Stimulated activated CD4-positive, alpha-beta T cell treated with anti-CD3 and anti-CD28 coated beads, Interleukin-4, amount 100 ng/mL, for 48 hours (primary cell): ENCODE data around the gene CSF1R.

Experiments
- DNase-seq, 2 donors: peaks; one replicate each; pipeline ENCODE4 v3.0.0-alpha.2; 2020; ENCODE audit warnings: low read depth in 2 of 2

The CSF1R gene

GRCh38 chr5:150023136-150023535 lies 63.2 kb downstream of the CSF1R start:
- no peak for DNase-seq

GRCh38 chr5:150022681-150023080 lies 63.7 kb downstream of the CSF1R start:
- DNase-seq: no peak

GRCh38 chr5:150022158-150022531 lies 64.2 kb downstream of the CSF1R start:
- DNase-seq: no peak

DNA sequence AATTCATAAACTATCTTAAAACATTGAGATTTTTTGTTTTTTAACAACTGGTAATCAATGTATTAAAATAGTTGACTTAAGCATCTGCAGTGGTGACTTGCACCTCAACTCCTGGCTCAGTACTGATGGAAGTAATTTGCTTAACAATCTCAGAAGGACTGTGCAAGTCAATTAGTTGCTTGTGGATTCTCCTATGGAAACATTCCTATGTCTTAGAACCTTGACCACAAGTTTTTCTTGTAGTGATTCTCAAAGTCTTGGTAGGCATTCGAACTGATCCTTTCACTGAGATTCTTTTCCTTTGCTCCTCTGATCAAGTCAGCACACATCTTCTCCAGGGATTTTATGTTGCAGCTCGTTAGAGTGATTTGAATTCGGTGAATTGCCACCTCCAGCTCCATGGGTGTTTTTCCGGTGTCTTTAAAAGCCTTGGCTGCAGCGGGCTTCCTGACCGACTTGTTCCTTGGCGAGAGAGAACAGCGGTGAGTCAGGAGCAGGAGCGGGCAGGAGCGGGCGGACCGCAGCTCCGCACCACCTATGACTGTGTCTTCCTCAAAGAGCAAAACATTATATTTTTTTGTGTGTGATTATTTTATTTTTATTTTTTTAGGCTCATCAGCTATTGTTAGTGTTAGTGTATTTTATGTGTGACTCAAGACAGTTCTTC lies 64.7 kb downstream of the CSF1R start:
- DNase-seq: no peak

DNA sequence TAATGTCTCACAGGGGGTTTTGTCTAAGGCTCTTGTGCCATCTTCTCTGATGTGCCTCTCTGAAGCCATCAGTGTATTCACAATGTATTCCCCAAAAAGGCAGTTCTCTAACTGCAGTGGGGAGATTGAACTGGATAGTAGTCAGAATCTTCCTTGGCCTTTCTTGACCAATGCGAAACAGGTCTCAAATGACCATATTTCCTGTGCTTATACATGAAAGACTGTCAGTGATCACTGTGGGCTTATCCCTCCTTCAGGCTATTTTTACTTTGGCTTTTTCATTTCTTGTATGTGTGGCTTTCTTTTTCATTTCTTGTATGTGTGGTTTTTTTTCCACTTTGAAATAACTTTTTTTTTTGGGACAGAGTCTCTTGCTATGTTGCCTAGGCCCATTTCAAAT lies 66.1 kb downstream of the CSF1R start:
- no peak for DNase-seq

DNA sequence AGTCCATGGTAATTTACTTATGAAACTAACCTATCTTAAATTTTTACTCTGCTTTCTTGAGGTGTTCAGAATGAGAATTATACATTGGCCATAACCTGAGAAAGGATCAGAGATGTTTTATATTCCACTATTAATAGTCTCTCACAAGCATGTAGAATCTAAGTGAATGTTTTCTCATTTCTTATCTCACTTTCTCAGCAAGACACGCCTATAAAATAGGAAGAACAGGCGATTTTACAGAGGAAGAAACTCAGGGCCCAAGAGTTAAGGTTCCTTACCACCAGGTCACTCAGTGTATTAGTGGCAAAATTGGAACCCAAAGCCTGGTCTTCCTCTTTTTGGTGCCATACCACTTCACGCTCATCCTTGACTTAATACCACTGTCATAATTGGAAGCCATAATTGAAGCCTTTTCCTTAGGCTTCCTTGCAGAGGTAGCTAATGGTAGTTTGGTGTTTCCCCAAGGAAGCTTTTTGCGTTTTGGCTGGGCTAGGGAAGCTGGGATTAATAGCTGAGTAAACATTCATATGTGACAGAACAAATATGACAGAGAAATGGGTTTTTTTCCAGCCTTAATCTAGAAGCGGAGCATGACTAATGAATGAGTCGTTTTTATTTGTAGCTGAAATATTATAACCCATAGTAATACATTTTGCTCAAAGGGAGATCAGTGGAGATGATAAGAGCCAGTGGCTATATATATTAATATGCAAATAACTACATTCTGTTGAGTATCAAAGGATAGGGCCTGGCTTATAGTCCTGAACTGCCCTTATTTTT lies 68.9 kb downstream of the CSF1R start:
- DNase-seq: no peak

- no peak for DNase-seq
These were observed 69.8 kb downstream of the CSF1R start for GRCh38 chr5:150016537-150016936.

GRCh38 chr5:150015415-150015814 lies 70.9 kb downstream of the CSF1R start:
- no peak for DNase-seq

DNA sequence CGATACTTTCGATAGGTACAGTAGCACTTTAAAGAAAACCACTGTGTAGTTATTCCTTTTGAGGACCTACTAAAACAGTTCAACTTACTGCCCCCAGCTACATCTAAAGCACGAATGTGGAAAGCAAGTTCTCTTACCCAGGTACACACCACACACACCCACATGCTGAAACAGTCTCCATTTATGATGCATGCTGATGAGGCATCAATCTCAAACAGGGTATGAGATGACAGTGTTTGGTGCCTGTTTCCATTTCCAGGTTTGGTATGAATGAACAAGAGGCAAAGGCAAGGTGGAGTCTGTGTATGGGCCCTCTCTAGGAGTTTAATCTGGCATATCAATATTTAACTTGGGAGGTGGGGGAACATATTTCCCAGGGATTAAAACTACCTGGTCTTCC lies 71.9 kb downstream of the CSF1R start:
- DNase-seq: no peak

GRCh38 chr5:150013931-150014330 lies 72.4 kb downstream of the CSF1R start:
- DNase-seq: no peak

DNA sequence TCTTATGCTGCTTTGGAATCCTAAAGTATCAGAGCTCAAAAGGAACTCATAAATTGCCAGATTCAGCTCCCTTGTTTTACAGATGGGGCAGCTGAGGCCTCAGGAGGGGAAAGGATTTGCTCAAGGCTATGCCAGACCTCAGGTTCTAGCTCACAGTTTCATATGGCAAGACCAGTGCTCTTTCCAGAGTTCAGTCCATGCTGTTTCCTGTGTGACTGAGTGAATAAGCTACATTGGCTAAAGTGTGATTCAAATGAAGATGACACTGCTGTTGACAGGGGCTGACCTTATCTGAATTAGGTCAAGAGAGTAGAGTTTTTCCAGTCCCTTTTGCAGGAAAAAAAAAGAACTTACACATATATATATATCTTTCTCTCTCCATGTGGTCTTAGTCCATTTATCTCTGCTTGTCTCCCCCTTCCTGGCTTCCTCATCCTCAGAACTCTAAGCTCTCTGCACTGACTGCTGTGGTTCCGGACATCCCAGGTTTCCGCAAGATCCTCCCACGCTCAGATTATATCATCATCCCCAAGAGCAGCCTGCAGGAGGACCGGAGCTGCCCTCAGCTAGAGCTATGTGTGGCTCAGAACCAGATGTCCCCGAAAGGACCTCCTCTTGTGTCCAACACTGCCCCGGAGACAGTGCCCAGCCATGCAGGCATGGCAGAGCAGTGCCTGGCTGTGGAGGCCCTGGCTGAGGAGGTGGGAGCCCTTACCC lies 76.5 kb downstream of the CSF1R start:
- no peak for DNase-seq

GRCh38 chr5:150007050-150007449 lies 79.3 kb downstream of the CSF1R start:
- no peak for DNase-seq

DNA sequence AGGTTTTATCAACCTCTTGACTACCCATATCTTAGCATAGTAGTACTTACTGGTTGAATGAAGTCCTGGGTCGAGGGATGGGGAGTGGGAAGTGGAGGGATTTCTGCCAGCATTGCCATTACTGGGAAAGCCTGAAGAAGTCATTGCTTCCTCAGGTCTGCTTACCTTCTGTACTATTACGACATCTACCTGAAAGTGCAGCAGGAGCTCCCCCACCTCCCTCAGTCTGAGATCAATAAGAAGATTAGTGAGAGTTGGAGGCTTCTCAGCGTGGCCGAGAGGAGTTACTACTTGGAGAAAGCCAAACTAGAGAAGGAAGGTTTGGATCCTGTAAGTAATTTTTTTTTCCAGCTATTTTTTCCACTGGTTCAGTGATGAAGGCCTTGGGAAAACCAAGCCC lies 80.0 kb downstream of the CSF1R start:
- no peak for DNase-seq
